IMR-90 (cell line): ENCODE results near the gene SEPTIN2. TPM values are rescaled to one million over a fixed set of nuclear protein-coding genes. Genes with fewer than 3 reads are reported as not detected.

Experiments used
- ATAC-seq: fragments of 200-7000 bp; cut with Tn5 transposase; 2 replicates; pipeline ENCODE4 v1.9.1; 2020; ENCODE audit warnings: low read depth, mild to moderate bottlenecking, moderate library complexity
- BruUV-seq: library from RNA; stranded (reverse); fragments of 400-500 nt; replicated peaks from 2 replicates; lab custom pipeline; 2021; lab: Mats Ljungman, UMichigan
- CTCF ChIA-PET: fragments of 300-600 bp; formaldehyde crosslinking; extraction: SDS; loops from one replicate; lab custom pipeline; 2021; ENCODE audit warnings: antibody characterized with exemption; lab: Yijun Ruan, JAX
- POLR2A ChIA-PET: fragments of 300-600 bp; sonication (Branson Sonifier 250); formaldehyde crosslinking; loops from one replicate; lab custom pipeline; 2022; ENCODE audit warnings: antibody characterized with exemption; ENCODE audit not compliant: unreplicated experiment; lab: Charles Lee
- DNase-seq: peaks from one replicate; pipeline ENCODE4 v3.0.0; 2013
- H2AFZ ChIP-seq: replicated peaks from 2 replicates; pipeline ENCODE3; 2013; ENCODE audit warnings: low read length, mild to moderate bottlenecking; ENCODE audit not compliant: poor library complexity
- H2AK5ac ChIP-seq: 2 replicates; pipeline ENCODE4 v1.6.1; 2013; ENCODE audit warnings: low read depth, low read length, inconsistent platforms
- H2AK9ac ChIP-seq: replicated peaks from 2 replicates; pipeline ENCODE3; 2013; ENCODE audit warnings: mild to moderate bottlenecking, low read depth, low read length, moderate library complexity; ENCODE audit not compliant: poor library complexity
- H2BK120ac ChIP-seq: 2 replicates; pipeline ENCODE4 v1.6.1; 2013; ENCODE audit warnings: low read depth, low read length, inconsistent platforms
- H2BK15ac ChIP-seq: 3 replicates; pipeline ENCODE4 v1.6.1; 2013; ENCODE audit warnings: low read depth, low read length, inconsistent platforms
- H2BK20ac ChIP-seq: 2 replicates; pipeline ENCODE4 v1.6.1; 2013; ENCODE audit warnings: low read depth, mild to moderate bottlenecking, inconsistent platforms, low read length, moderate library complexity
- H2BK5ac ChIP-seq: 2 replicates; pipeline ENCODE4 v1.6.1; 2013; ENCODE audit warnings: mild to moderate bottlenecking, low read depth, low read length, inconsistent platforms; ENCODE audit not compliant: poor library complexity, severe bottlenecking
- H3K14ac ChIP-seq: replicated peaks from 2 replicates; pipeline ENCODE4 v1.6.1; 2013; ENCODE audit warnings: low read depth, low read length, inconsistent platforms
- H3K18ac ChIP-seq: 2 replicates; pipeline ENCODE4 v1.6.1; 2013; ENCODE audit warnings: low read depth, low read length, control low read depth
- H3K23ac ChIP-seq: 2 replicates; pipeline ENCODE4 v1.6.1; 2013; ENCODE audit warnings: low read depth, low read length, inconsistent platforms
- H3K27ac ChIP-seq: 2 replicates; pipeline ENCODE4 v1.5.1; 2013; ENCODE audit warnings: mild to moderate bottlenecking, control low read depth, low read length; ENCODE audit not compliant: insufficient read depth
- H3K27me3 ChIP-seq: 2 replicates; pipeline ENCODE4 v1.6.1; 2013; ENCODE audit warnings: low read length; ENCODE audit not compliant: control insufficient read depth, insufficient read depth
- H3K36me3 ChIP-seq: 2 replicates; pipeline ENCODE4 v1.6.1; 2013; ENCODE audit warnings: low read length, mixed read lengths; ENCODE audit not compliant: control insufficient read depth, insufficient read depth
- H3K4ac ChIP-seq: 2 replicates; pipeline ENCODE4 v1.6.1; 2013; ENCODE audit warnings: low read depth, low read length, inconsistent platforms
- H3K4me1 ChIP-seq: 2 replicates; pipeline ENCODE4 v1.6.1; 2013; ENCODE audit warnings: low read length, mixed read lengths; ENCODE audit not compliant: control insufficient read depth, insufficient read depth
- H3K4me2 ChIP-seq: 2 replicates; pipeline ENCODE4 v1.6.1; 2013; ENCODE audit warnings: low read depth, mild to moderate bottlenecking, control low read depth, low read length, moderate library complexity
- H3K4me3 ChIP-seq: 2 replicates; pipeline ENCODE4 v1.5.1; 2013; ENCODE audit warnings: low read depth, mild to moderate bottlenecking, control low read depth, low read length, moderate library complexity; ENCODE audit not compliant: insufficient read depth
- H3K56ac ChIP-seq: 2 replicates; pipeline ENCODE4 v1.6.1; 2013; ENCODE audit warnings: low read length, inconsistent platforms; ENCODE audit not compliant: insufficient read depth; ENCODE audit errors: extremely low read depth
- H3K79me1 ChIP-seq, 2 experiments: 2 replicates each; pipeline ENCODE4 v1.6.1; 2013; ENCODE audit warnings: low read length in 2 of 2, inconsistent platforms in 1 of 2, low read depth in 1 of 2
- H3K9ac ChIP-seq: 2 replicates; pipeline ENCODE4 v1.6.1; 2013; ENCODE audit warnings: low read depth, low read length, control low read depth
- H3K9me1 ChIP-seq: 2 replicates; pipeline ENCODE4 v1.6.1; 2013; ENCODE audit warnings: low read length, inconsistent platforms; ENCODE audit not compliant: insufficient read depth
- H3K9me3 ChIP-seq: 2 replicates; pipeline ENCODE4 v1.6.1; 2013; ENCODE audit warnings: low read length; ENCODE audit not compliant: control insufficient read depth, insufficient read depth
- H4K20me1 ChIP-seq: 2 replicates; pipeline ENCODE4 v1.6.1; 2013; ENCODE audit warnings: low read length, inconsistent platforms; ENCODE audit not compliant: insufficient read depth
- H4K5ac ChIP-seq: 2 replicates; pipeline ENCODE4 v1.6.1; 2013; ENCODE audit warnings: mild to moderate bottlenecking, low read depth, low read length, control low read depth
- H4K8ac ChIP-seq, 2 experiments: 2 replicates each; pipeline ENCODE4 v1.6.1; 2013; ENCODE audit warnings: low read depth in 2 of 2, low read length in 2 of 2, control low read depth in 1 of 2, inconsistent platforms in 1 of 2
- H4K91ac ChIP-seq: 2 replicates; pipeline ENCODE4 v1.6.1; 2013; ENCODE audit warnings: low read depth, low read length, inconsistent platforms; ENCODE audit not compliant: insufficient read depth
- BHLHE40 ChIP-seq: fragments of 150-350 bp; IDR thresholded peaks from 2 replicates; pipeline ENCODE4 v1.6.1; 2016; ENCODE audit warnings: mild to moderate bottlenecking, low read depth, low read length
- CEBPB ChIP-seq: IDR thresholded peaks from 2 replicates; pipeline ENCODE4 v1.6.1; 2012; ENCODE audit warnings: low read depth, low read length, improper control_type of control experiment
- CHD1 ChIP-seq: IDR thresholded peaks from 2 replicates; pipeline ENCODE4 v1.6.1; 2012; ENCODE audit warnings: low read depth, low read length, improper control_type of control experiment
- CTCF ChIP-seq: conservative IDR thresholded peaks from 2 replicates; pipeline ENCODE4 v1.5.1; 2012; ENCODE audit warnings: mild to moderate bottlenecking, low read depth, low read length, improper control_type of control experiment
- ELK1 ChIP-seq: fragments of 150-350 bp; IDR thresholded peaks from 2 replicates; pipeline ENCODE4 v1.6.1; 2016; ENCODE audit warnings: low read depth, mild to moderate bottlenecking, low read length, moderate library complexity, borderline replicate concordance
- FOS ChIP-seq: fragments of 150-350 bp; IDR thresholded peaks from 2 replicates; pipeline ENCODE4 v1.6.1; 2016; ENCODE audit warnings: low read depth, low read length
- MAFK ChIP-seq: IDR thresholded peaks from 2 replicates; pipeline ENCODE4 v1.6.1; 2012; ENCODE audit warnings: low read depth, low read length, improper control_type of control experiment
- MAZ ChIP-seq: IDR thresholded peaks from 2 replicates; pipeline ENCODE4 v1.6.1; 2012; ENCODE audit warnings: low read depth, mild to moderate bottlenecking, low read length, improper control_type of control experiment, moderate library complexity, borderline replicate concordance
- MXI1 ChIP-seq: IDR thresholded peaks from 2 replicates; pipeline ENCODE4 v1.6.1; 2012; ENCODE audit warnings: low read depth, mild to moderate bottlenecking, low read length, moderate library complexity, borderline replicate concordance
- NFE2L2 ChIP-seq: fragments of 150-350 bp; IDR thresholded peaks from 2 replicates; pipeline ENCODE4 v1.6.1; 2016; ENCODE audit warnings: low read depth, mild to moderate bottlenecking, low read length
- POLR2A ChIP-seq: IDR thresholded peaks from 2 replicates; pipeline ENCODE4 v1.6.1; 2012; ENCODE audit warnings: mild to moderate bottlenecking, low read depth, low read length
- RAD21 ChIP-seq: IDR thresholded peaks from 2 replicates; pipeline ENCODE4 v1.6.1; 2012; ENCODE audit warnings: low read length, improper control_type of control experiment
- RCOR1 ChIP-seq: IDR thresholded peaks from 2 replicates; pipeline ENCODE4 v1.6.1; 2012; ENCODE audit warnings: mild to moderate bottlenecking, low read length, improper control_type of control experiment; ENCODE audit not compliant: insufficient replicate concordance
- RFX5 ChIP-seq: IDR thresholded peaks from 2 replicates; pipeline ENCODE4 v1.8.0; 2012; ENCODE audit warnings: low read depth, mild to moderate bottlenecking, low read length, moderate library complexity
- SMC3 ChIP-seq: fragments of 150-350 bp; IDR thresholded peaks from 2 replicates; pipeline ENCODE4 v1.6.1; 2016; ENCODE audit warnings: low read depth, mild to moderate bottlenecking, antibody characterized with exemption, low read length, moderate library complexity
- USF2 ChIP-seq: fragments of 150-350 bp; IDR thresholded peaks from 2 replicates; pipeline ENCODE4 v1.6.1; 2017; ENCODE audit warnings: mild to moderate bottlenecking, antibody characterized with exemption, low read length, low read depth
- WGBS, 2 experiments: methylation state at CpG; one replicate each; pipeline versions ENCODE4 v1.1.5 to v1.1.7; 2013; ENCODE audit warnings: missing lambda C conversion rate in 2 of 2; ENCODE audit not compliant: insufficient read length in 1 of 2; ENCODE audit errors: extremely low coverage in 2 of 2; 5-methylcytosine and 5-hydroxymethylcytosine counted together
- dilution Hi-C: fragments of 300-500 bp; cut with HindIII; formaldehyde crosslinking; loops from one replicate; pipeline ENCODE4 v1.14.3; 2018; ENCODE audit warnings: low sequenced_read_pairs; ENCODE audit not compliant: unreplicated experiment
- in situ Hi-C: fragments of 300-500 bp; cut with MboI; formaldehyde crosslinking; loops from 3 replicates; pipeline ENCODE4 v1.14.3; 2019; ENCODE audit warnings: low sequenced_read_pairs, inconsistent platforms, mixed read lengths
- intact Hi-C: fragments of 100-400 bp; cut with micrococcal nuclease; formaldehyde crosslinking; loops from 2 replicates; pipeline ENCODE4 v1.10.0; 2022
- polyA plus RNA-seq, 3 experiments: library from polyadenylated mRNA; depleted of rRNA; stranded (reverse); fragments of >200 nt; gene quantifications; 2 replicates each; pipeline ENCODE4 v1.2.3, GENCODE V29; 2012; ENCODE audit warnings: low replicate concordance in 1 of 3
- total RNA-seq: library from RNA; depleted of rRNA; stranded (reverse); fragments of >200 nt; gene quantifications from 2 replicates; pipeline ENCODE4 v1.2.3, GENCODE V29; 2012

The SEPTIN2 gene
- total and polyA plus RNA-seq, 2 of the 4 experiments (the other 2 are of a cell fraction), result 420 to 504 TPM

GRCh38 chr2:241386519-241386918, 70.8 kb downstream of the SEPTIN2 start:
- Histone ChIP-seq H2BK15ac (no peak overlapping the region), H2AK9ac (no peak overlapping the region), H3K27me3 (no peaks in the 10 kb centered on the region), H4K20me1 (peaks cover 6% of the 10 kb centered on the region; the same call in 1 of the 2 replicates), H3K14ac (no peak overlapping the region), H2AFZ (no peak overlapping the region), H2AK5ac (no peak overlapping the region), H3K4me3 (no peak overlapping the region), H3K4me1 (peaks cover 6% of the 10 kb centered on the region; the same call in 1 of the 2 replicates), H4K91ac (no peak overlapping the region), H3K4ac (no peak overlapping the region), H3K9me1 (peaks cover 12% of the 10 kb centered on the region; the same call in 1 of the 2 replicates), H2BK20ac (no peak overlapping the region), H3K36me3 (peaks cover 4% of the 10 kb centered on the region; the same call in 1 of the 2 replicates), H2BK5ac (no peak overlapping the region), H3K18ac (no peak overlapping the region), H3K9me3 (no peaks in the 10 kb centered on the region), H3K23ac (no peak overlapping the region), H3K56ac (no peak overlapping the region), H2BK120ac (no peak overlapping the region), H3K79me1 (peaks cover 32 to 52% of the 10 kb centered on the region in 2 experiments), H3K4me2 (no peak overlapping the region), H4K8ac (no peak overlapping the region), H3K27ac (no peak overlapping the region), H4K5ac (no peak overlapping the region), H3K9ac (no peak overlapping the region)
- in situ Hi-C loops (no loop called here), intact Hi-C loops (no loop called here), dilution Hi-C loops (no loop called here)
- no peak for TF ChIP-seq ELK1
- no peak for TF ChIP-seq MAFK
- no peak for TF ChIP-seq CHD1
- no peak for TF ChIP-seq CTCF
- TF ChIP-seq POLR2A, result no peak
- TF ChIP-seq RAD21, result no peak
- TF ChIP-seq USF2, result no peak
- no peak for TF ChIP-seq MAZ
- no peak for TF ChIP-seq MXI1
- no peak for TF ChIP-seq BHLHE40
- TF ChIP-seq NFE2L2, result no peak
- TF ChIP-seq RFX5, result no peak
- TF ChIP-seq SMC3, result no peak
- TF ChIP-seq RCOR1, result no peak
- TF ChIP-seq CEBPB, result no peak
- no peak for TF ChIP-seq FOS
- ATAC-seq, result no peak
- CTCF ChIA-PET, result no interaction called here
- 100% methylated on average over 2 of the region's 6 CpGs; no CpG with 5 or more reads in 1 of the 2 experiments for WGBS, 2 experiments
- DNase-seq, result no peak
- POLR2A ChIA-PET, result no interaction called here
- no TSS peak for BruUV-seq
